Measurements from ENCODE around the gene AMBRA1.

AMBRA1 gene

DNA sequence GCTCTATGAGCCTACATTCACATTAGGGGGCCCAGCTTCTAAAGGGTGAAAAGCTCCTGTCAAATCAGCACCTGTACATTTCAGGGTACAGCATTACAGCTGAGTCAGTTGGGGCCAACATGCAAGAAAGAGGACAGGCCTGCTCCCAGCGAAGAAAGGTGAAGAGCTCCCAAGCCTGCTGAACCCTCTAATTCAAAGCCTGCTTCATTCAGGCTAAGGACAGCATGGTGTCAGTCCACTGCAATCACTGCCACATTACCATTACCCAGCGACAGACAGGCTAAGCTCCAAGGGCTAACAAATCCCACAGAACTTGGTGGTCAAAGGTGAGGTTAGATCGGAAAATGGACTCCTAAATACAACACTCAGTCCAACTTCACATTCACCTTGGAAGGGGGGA is 136.8 kb downstream of the AMBRA1 start:
- Histone ChIP-seq H3K36me3 (ENCODE audit: insufficient read depth, low read depth, low read length) (no peaks in the 10 kb centered on the region), H3K4me3 (ENCODE audit: low read length) (peak overlapping the region; percentile 37; the same call in 1 of the 2 replicates), H3K9ac (ENCODE audit: low read depth, low read length) (peak overlapping the region; percentile 20; the same call in 1 of the 2 replicates), H3K4me1 (ENCODE audit: insufficient read depth, low read length) (peaks cover 15% of the 10 kb centered on the region), H3K9me3 (ENCODE audit: insufficient read depth, low read depth, low read length) (no peaks in the 10 kb centered on the region), H3K27ac (ENCODE audit: low read length) (peak overlapping the region; percentile 14), H3K27me3 (ENCODE audit: insufficient read depth, low read length) (no peaks in the 10 kb centered on the region)

GRCh38 chr11:46456269-46457001 is 137.4 kb downstream of the AMBRA1 start:
- Histone ChIP-seq H3K36me3 (ENCODE audit: insufficient read depth, low read depth, low read length) (no peaks in the 10 kb centered on the region), H3K4me1 (ENCODE audit: insufficient read depth, low read length) (peaks cover 20% of the 10 kb centered on the region), H3K27me3 (ENCODE audit: insufficient read depth, low read length) (no peaks in the 10 kb centered on the region), H3K27ac (ENCODE audit: low read length) (peak overlapping the region; percentile 14), H3K4me3 (ENCODE audit: low read length) (peak overlapping the region; percentile 37; the same call in 1 of the 2 replicates), H3K9me3 (ENCODE audit: insufficient read depth, low read depth, low read length) (no peaks in the 10 kb centered on the region), H3K9ac (ENCODE audit: low read depth, low read length) (peak overlapping the region; percentile 20; the same call in 1 of the 2 replicates)

DNA sequence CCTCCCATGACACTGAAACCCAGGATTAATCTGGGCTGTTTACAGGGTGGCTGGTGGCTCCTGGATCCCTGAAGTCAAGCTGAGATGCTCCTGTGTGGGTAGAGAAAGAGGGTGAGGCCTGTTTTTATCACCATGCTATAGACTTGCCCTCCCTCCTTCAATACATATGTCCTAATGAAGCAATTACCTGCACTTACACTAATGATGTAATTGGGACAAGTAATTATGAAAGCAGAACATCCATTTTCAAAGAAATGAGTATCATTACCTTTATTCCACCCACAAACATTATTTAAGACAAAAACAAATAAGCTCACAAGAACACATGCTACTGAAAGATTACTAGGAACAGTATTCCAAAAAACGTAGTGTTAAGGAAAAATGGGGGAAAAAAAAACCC is 138.0 kb downstream of the AMBRA1 start:
- Histone ChIP-seq H3K4me3 (ENCODE audit: low read length) (peak overlapping the region; percentile 37; the same call in 1 of the 2 replicates), H3K4me1 (ENCODE audit: insufficient read depth, low read length) (peaks cover 20% of the 10 kb centered on the region), H3K9ac (ENCODE audit: low read depth, low read length) (no peak overlapping the region), H3K36me3 (ENCODE audit: insufficient read depth, low read depth, low read length) (no peaks in the 10 kb centered on the region), H3K27me3 (ENCODE audit: insufficient read depth, low read length) (no peaks in the 10 kb centered on the region), H3K27ac (ENCODE audit: low read length) (no peak overlapping the region), H3K9me3 (ENCODE audit: insufficient read depth, low read depth, low read length) (no peaks in the 10 kb centered on the region)

DNA sequence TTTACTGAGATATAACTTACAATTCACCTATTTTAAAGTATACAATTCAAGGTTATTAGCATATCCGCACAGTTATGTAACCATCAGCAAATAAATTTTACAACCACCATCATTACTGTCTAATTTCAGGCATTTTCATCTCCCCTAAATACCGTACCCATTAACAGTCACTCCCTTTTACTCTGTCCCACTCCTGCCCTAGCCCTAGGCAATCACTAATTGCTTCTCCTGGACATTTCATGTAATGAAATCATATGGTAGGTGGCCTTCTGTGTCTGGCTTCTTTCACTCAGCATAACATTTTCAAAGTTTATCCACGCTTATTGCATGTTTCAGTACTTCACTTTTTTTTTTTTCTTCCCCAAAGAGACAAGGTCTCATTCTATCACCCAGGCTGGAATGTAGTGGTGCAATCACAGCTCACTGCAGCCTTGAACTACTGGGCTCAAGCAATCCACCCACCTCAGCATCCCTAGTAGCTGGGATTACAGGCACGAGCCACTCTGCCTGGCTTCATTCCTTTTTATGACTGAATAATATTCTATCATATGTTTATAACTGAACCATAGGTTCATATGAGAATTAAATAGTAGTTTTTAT is 140.8 kb downstream of the AMBRA1 start:
- Histone ChIP-seq H3K27me3 (ENCODE audit: insufficient read depth, low read length) (no peaks in the 10 kb centered on the region), H3K9ac (ENCODE audit: low read depth, low read length) (no peak overlapping the region), H3K4me3 (ENCODE audit: low read length) (no peak overlapping the region), H3K9me3 (ENCODE audit: insufficient read depth, low read depth, low read length) (no peaks in the 10 kb centered on the region), H3K4me1 (ENCODE audit: insufficient read depth, low read length) (peaks cover 17% of the 10 kb centered on the region), H3K27ac (ENCODE audit: low read length) (no peak overlapping the region), H3K36me3 (ENCODE audit: insufficient read depth, low read depth, low read length) (no peaks in the 10 kb centered on the region)

DNA sequence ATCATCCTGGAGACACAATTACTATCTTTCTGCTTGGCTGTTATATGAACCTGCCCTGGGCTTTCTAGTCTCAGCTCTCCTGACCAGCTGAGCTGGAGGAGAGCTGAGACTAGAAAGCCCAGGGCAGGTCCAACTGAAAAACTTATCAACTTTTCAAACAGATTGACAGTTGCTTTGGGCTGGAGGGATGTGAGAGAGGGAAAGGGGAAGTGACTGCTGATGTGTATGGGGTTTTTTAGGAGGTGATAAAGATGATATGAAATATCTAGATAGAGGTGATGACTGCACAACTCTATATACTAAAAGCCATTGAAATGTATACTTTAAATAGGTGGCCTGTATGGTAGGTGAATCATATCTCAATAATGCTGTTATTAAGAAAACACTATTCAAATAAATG is 142.1 kb downstream of the AMBRA1 start:
- Histone ChIP-seq H3K27ac (ENCODE audit: low read length) (no peak overlapping the region), H3K4me3 (ENCODE audit: low read length) (no peak overlapping the region), H3K36me3 (ENCODE audit: insufficient read depth, low read depth, low read length) (no peaks in the 10 kb centered on the region), H3K4me1 (ENCODE audit: insufficient read depth, low read length) (peaks cover 8% of the 10 kb centered on the region), H3K27me3 (ENCODE audit: insufficient read depth, low read length) (no peaks in the 10 kb centered on the region), H3K9me3 (ENCODE audit: insufficient read depth, low read depth, low read length) (no peaks in the 10 kb centered on the region), H3K9ac (ENCODE audit: low read depth, low read length) (no peak overlapping the region)

DNA sequence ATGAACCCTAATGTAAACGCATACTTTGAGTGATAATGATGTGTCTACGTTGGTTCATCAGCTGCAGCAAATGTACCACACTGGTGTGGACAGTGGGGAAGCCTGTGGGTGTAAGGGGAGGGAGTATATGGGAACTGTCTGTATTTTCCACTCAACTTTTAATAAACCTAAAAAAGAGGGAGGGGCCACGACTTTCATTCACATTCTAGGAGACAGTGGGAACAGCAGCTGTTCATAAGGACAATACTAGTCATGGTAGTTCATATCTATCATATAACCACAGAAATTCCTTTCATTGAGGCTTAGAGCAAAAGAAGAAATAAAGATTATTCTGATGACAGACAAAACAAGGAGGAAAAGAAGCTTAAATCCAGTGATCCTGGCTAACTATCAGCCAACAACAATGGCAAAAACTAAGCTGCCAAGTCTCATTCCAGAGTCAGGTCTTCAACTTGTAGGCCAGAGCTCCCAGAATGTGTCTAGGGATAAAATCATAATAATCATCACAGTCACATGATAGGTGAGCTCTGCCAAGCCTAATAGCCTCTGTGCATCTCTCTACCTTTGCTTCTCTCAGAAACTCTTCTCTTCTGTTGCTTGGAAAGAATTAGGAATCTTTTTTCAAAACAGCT is 142.9 kb downstream of the AMBRA1 start:
- Histone ChIP-seq H3K9ac (ENCODE audit: low read depth, low read length) (no peak overlapping the region), H3K27me3 (ENCODE audit: insufficient read depth, low read length) (no peaks in the 10 kb centered on the region), H3K4me1 (ENCODE audit: insufficient read depth, low read length) (peaks cover 13% of the 10 kb centered on the region; the same call in 1 of the 2 replicates), H3K4me3 (ENCODE audit: low read length) (no peak overlapping the region), H3K27ac (ENCODE audit: low read length) (no peak overlapping the region), H3K9me3 (ENCODE audit: insufficient read depth, low read depth, low read length) (no peaks in the 10 kb centered on the region), H3K36me3 (ENCODE audit: insufficient read depth, low read depth, low read length) (no peaks in the 10 kb centered on the region)

DNA sequence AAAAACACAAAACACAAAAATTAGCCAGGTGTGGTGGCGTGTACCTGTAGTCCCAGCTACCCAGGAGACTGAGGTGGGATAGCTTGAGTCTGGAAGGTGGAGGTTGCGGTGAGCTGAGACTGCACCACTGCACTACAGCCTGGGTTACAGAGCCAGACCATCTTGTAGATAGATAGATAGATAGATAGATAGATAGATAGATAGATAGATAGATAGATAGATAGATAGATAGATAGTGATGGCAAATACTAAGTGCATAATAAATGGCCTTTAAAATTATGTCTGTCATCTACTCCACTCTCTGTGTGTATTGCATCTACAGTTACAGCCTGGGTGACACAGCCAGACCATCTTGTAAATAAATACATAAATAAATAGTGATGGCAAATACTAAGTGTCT is 146.3 kb downstream of the AMBRA1 start:
- Histone ChIP-seq H3K9ac (ENCODE audit: low read depth, low read length) (no peak overlapping the region), H3K27ac (ENCODE audit: low read length) (no peak overlapping the region), H3K4me3 (ENCODE audit: low read length) (no peak overlapping the region), H3K4me1 (ENCODE audit: insufficient read depth, low read length) (peaks cover 14% of the 10 kb centered on the region; the same call in 1 of the 2 replicates), H3K9me3 (ENCODE audit: insufficient read depth, low read depth, low read length) (no peaks in the 10 kb centered on the region), H3K36me3 (ENCODE audit: insufficient read depth, low read depth, low read length) (peaks cover 8% of the 10 kb centered on the region; the same call in 1 of the 2 replicates), H3K27me3 (ENCODE audit: insufficient read depth, low read length) (no peaks in the 10 kb centered on the region)

DNA sequence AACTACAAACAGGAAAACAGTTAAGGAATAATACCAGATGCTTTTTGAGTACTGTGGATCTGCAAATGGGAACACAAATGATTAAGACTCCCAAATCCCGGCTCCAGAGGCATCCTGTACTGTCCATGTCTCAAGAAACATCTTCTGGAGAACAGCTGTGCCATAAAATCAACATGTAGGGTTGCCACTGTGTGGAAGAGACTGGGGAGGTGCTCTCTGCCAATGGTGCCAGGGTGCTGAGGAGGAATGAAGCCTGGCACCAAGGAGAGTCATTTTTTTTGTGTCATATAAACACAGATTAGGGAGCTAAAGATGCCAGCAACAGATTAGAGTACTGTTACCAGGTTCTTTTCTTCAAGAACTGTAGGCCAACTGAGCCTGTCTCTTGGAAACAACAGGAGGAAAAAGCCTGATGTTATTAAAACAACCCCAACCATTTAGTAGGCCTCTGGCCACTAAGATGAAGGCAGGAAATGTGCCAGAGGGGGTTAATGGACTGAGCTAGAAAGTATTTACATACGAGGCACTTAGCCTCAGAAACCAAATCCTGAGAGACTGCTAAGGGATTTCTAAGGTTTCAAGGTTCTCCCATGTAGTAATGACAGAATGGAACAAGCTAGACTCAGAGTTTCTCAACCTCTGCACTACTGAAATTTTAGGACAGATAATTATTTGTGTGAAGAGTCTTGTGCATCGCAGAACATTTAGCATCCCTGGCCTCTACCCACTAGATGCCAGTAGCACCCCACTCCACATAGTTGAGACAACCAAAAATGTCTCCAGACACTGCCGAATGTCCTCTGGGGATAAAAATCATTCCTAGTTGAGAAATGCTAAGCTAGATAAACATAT is 147.7 kb downstream of the AMBRA1 start:
- H3K4me1 ChIP-seq (ENCODE audit: insufficient read depth, low read length), result peaks cover 9% of the 10 kb centered on the region; the same call in 1 of the 2 replicates
- H3K9me3 ChIP-seq (ENCODE audit: insufficient read depth, low read depth, low read length), result no peaks in the 10 kb centered on the region

GRCh38 chr11:46445192-46445919 is 148.5 kb downstream of the AMBRA1 start:
- Histone ChIP-seq H3K27ac (ENCODE audit: low read length) (no peak overlapping the region), H3K9ac (ENCODE audit: low read depth, low read length) (no peak overlapping the region), H3K4me3 (ENCODE audit: low read length) (no peak overlapping the region), H3K4me1 (ENCODE audit: insufficient read depth, low read length) (peaks cover 9% of the 10 kb centered on the region; the same call in 1 of the 2 replicates), H3K27me3 (ENCODE audit: insufficient read depth, low read length) (no peaks in the 10 kb centered on the region), H3K9me3 (ENCODE audit: insufficient read depth, low read depth, low read length) (no peaks in the 10 kb centered on the region), H3K36me3 (ENCODE audit: insufficient read depth, low read depth, low read length) (peaks cover 15% of the 10 kb centered on the region; the same call in 1 of the 2 replicates)

More for the DNA sequence above, 147.7 kb downstream of the AMBRA1 start:
- Histone ChIP-seq H3K36me3 (ENCODE audit: insufficient read depth, low read depth, low read length) (peaks cover 15% of the 10 kb centered on the region; the same call in 1 of the 2 replicates), H3K27ac (ENCODE audit: low read length) (no peak overlapping the region), H3K9ac (ENCODE audit: low read depth, low read length) (no peak overlapping the region), H3K27me3 (ENCODE audit: insufficient read depth, low read length) (no peaks in the 10 kb centered on the region), H3K4me3 (ENCODE audit: low read length) (no peak overlapping the region)

DNA sequence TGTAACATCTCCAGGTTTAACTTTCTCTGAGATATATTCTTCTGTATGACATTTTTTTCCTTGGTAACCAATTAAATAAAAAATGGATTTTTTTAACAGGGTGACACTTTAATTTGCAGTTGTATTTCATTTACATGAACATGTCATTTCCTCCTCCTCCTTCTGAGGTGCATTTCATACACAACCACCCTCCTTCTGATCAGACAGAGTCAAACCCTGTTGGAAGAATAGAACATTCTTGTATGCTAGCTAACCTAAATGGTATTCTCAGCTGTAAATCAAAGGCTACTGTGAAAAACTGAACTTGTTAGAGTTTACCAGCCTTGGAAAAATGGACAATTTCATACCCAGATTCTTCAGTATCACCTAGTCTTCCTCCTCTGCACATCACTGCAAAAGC is 149.5 kb downstream of the AMBRA1 start:
- H3K9me3 ChIP-seq (ENCODE audit: insufficient read depth, low read depth, low read length), result no peaks in the 10 kb centered on the region
- H3K36me3 ChIP-seq (ENCODE audit: insufficient read depth, low read depth, low read length), result peaks cover 15% of the 10 kb centered on the region; the same call in 1 of the 2 replicates
- H3K27me3 ChIP-seq (ENCODE audit: insufficient read depth, low read length), result no peaks in the 10 kb centered on the region
- no peak overlapping the region for H3K4me3 ChIP-seq (ENCODE audit: low read length)
- H3K9ac ChIP-seq (ENCODE audit: low read depth, low read length), result no peak overlapping the region
- H3K4me1 ChIP-seq (ENCODE audit: insufficient read depth, low read length), result peaks cover 9% of the 10 kb centered on the region; the same call in 1 of the 2 replicates
- no peak overlapping the region for H3K27ac ChIP-seq (ENCODE audit: low read length)

Data from iPS-20b (cell line).